OCI-LY1 (cell line): ENCODE data around the gene METAP1D.

Experiments used
- H2AFZ ChIP-seq: fragments of 200-600 bp; sonication (generic), shearing (Covaris generic); 2 replicates; pipeline ENCODE4 v1.6.0; 2014; ENCODE audit warnings: antibody characterized with exemption, mild to moderate bottlenecking, low read length
- H3F3A ChIP-seq: fragments of 200-600 bp; sonication (generic), shearing (Covaris generic); 2 replicates; pipeline ENCODE4 v1.6.0; 2014; ENCODE audit warnings: mild to moderate bottlenecking, antibody characterized with exemption, low read length, moderate library complexity; ENCODE audit not compliant: insufficient read depth
- H3K27ac ChIP-seq: fragments of 200-600 bp; sonication (generic); 2 replicates; pipeline ENCODE4 v1.5.1; 2014; ENCODE audit warnings: low read length, mixed run types, mild to moderate bottlenecking, low read depth; ENCODE audit not compliant: poor library complexity, severe bottlenecking
- H3K27me3 ChIP-seq: fragments of 200-600 bp; sonication (generic); 2 replicates; pipeline ENCODE4 v1.6.0; 2014; ENCODE audit warnings: antibody characterized with exemption, mild to moderate bottlenecking, low read length, moderate library complexity; ENCODE audit not compliant: insufficient read depth
- H3K36me3 ChIP-seq: fragments of 200-600 bp; sonication (generic); 2 replicates; pipeline ENCODE4 v1.6.1; 2014; ENCODE audit warnings: mild to moderate bottlenecking, antibody characterized with exemption, low read length, moderate library complexity, mixed read lengths; ENCODE audit not compliant: insufficient read depth
- H3K4me1 ChIP-seq: fragments of 200-600 bp; sonication (generic); 2 replicates; pipeline ENCODE4 v1.5.1; 2014; ENCODE audit warnings: mild to moderate bottlenecking, low read length, moderate library complexity; ENCODE audit not compliant: insufficient read depth, severe bottlenecking
- H3K4me2 ChIP-seq: fragments of 200-600 bp; sonication (generic), shearing (Covaris generic); 2 replicates; pipeline ENCODE4 v1.6.1; 2014; ENCODE audit warnings: low read length
- H3K4me3 ChIP-seq: fragments of 200-600 bp; sonication (generic); 2 replicates; pipeline ENCODE4 v1.5.1; 2014; ENCODE audit warnings: low read length, low read depth, mild to moderate bottlenecking, mixed read lengths; ENCODE audit not compliant: poor library complexity, severe bottlenecking
- H3K79me2 ChIP-seq: fragments of 200-600 bp; shearing (Covaris generic); 2 replicates; pipeline ENCODE4 v1.6.1; 2016; ENCODE audit warnings: mixed run types, low read length, mixed read lengths; ENCODE audit not compliant: insufficient read depth
- H3K9ac ChIP-seq: fragments of 200-600 bp; sonication (generic), shearing (Covaris generic); 2 replicates; pipeline ENCODE4 v1.6.1; 2014; ENCODE audit warnings: mild to moderate bottlenecking, low read length, mixed read lengths
- H3K9me2 ChIP-seq: fragments of 200-600 bp; sonication (generic), shearing (Covaris generic); 2 replicates; pipeline ENCODE4 v1.6.1; 2014; ENCODE audit warnings: low read depth, mild to moderate bottlenecking, low read length, mixed read lengths
- H3K9me3 ChIP-seq: fragments of 200-600 bp; shearing (Covaris generic); 2 replicates; pipeline ENCODE4 v1.6.1; 2014; ENCODE audit warnings: low read length, mixed read lengths
- H4K20me1 ChIP-seq: fragments of 200-600 bp; sonication (generic), shearing (Covaris generic); 2 replicates; pipeline ENCODE4 v1.6.0; 2016; ENCODE audit warnings: mild to moderate bottlenecking, low read length; ENCODE audit not compliant: insufficient read depth
- CTCF ChIP-seq: fragments of 200-600 bp; sonication (generic), shearing (Covaris generic); IDR thresholded peaks from 2 replicates; pipeline ENCODE4 v1.5.1; 2017; ENCODE audit warnings: mild to moderate bottlenecking, antibody characterized with exemption, low read length, moderate library complexity, mixed read lengths
- EZH2 ChIP-seq: fragments of 200-600 bp; sonication (generic), shearing (Covaris generic); IDR thresholded peaks from 2 replicates; pipeline ENCODE4 v1.8.0; 2017; ENCODE audit warnings: borderline replicate concordance, mixed run types, mild to moderate bottlenecking, antibody characterized with exemption, low read length, moderate library complexity, mixed read lengths

Gene METAP1D

GRCh38 chr2:172080641-172081220, 81.0 kb downstream of the METAP1D start:
- H3K4me3 ChIP-seq = no peak overlapping the region
- H3K36me3 ChIP-seq = no peaks in the 10 kb centered on the region
- no peak overlapping the region for H3K9ac ChIP-seq
- no peak overlapping the region for H3K4me2 ChIP-seq
- no peaks in the 10 kb centered on the region for H4K20me1 ChIP-seq
- no peak overlapping the region for H3K27ac ChIP-seq
- H3K9me2 ChIP-seq = no peaks in the 10 kb centered on the region
- TF ChIP-seq CTCF (no peak), EZH2 (no peak)
- no peaks in the 10 kb centered on the region for H3F3A ChIP-seq
- H3K27me3 ChIP-seq = no peaks in the 10 kb centered on the region
- peaks cover 1% of the 10 kb centered on the region for H3K4me1 ChIP-seq
- H3K9me3 ChIP-seq = no peaks in the 10 kb centered on the region
- H3K79me2 ChIP-seq = no peaks in the 10 kb centered on the region
- no peak overlapping the region for H2AFZ ChIP-seq

GRCh38 chr2:172081221-172082022, 81.7 kb downstream of the METAP1D start:
- no peaks in the 10 kb centered on the region for H3F3A ChIP-seq
- TF ChIP-seq CTCF = no peak
- no peak for TF ChIP-seq EZH2
- H3K36me3 ChIP-seq = no peaks in the 10 kb centered on the region
- H3K4me3 ChIP-seq = no peak overlapping the region
- no peaks in the 10 kb centered on the region for H3K9me2 ChIP-seq
- no peak overlapping the region for H2AFZ ChIP-seq
- no peak overlapping the region for H3K9ac ChIP-seq
- H3K4me2 ChIP-seq = no peak overlapping the region
- no peaks in the 10 kb centered on the region for H3K79me2 ChIP-seq
- H3K4me1 ChIP-seq = peaks cover 8% of the 10 kb centered on the region
- no peaks in the 10 kb centered on the region for H3K9me3 ChIP-seq
- no peaks in the 10 kb centered on the region for H4K20me1 ChIP-seq
- no peaks in the 10 kb centered on the region for H3K27me3 ChIP-seq
- no peak overlapping the region for H3K27ac ChIP-seq

GRCh38 chr2:172082105-172082943, 82.6 kb downstream of the METAP1D start:
- Histone ChIP-seq H2AFZ (no peak overlapping the region), H3K9me3 (no peaks in the 10 kb centered on the region), H3K9ac (no peak overlapping the region), H3F3A (no peaks in the 10 kb centered on the region), H3K4me1 (peaks cover 9% of the 10 kb centered on the region), H4K20me1 (no peaks in the 10 kb centered on the region), H3K4me3 (no peak overlapping the region), H3K27me3 (no peaks in the 10 kb centered on the region), H3K9me2 (no peaks in the 10 kb centered on the region), H3K4me2 (no peak overlapping the region), H3K27ac (no peak overlapping the region), H3K79me2 (no peaks in the 10 kb centered on the region), H3K36me3 (no peaks in the 10 kb centered on the region)
- TF ChIP-seq EZH2 (no peak), CTCF (no peak)
